Activated T-cell treated with anti-CD3 and anti-CD28 coated beads, Interleukin-2, amount 50 U/mL, for 1 hour (primary cell): ENCODE measurements around the gene AURKAIP1.

Experiments
- DNase-seq: peaks from one replicate; pipeline ENCODE4 v3.0.0-alpha.2; 2020

AURKAIP1 gene

DNA sequence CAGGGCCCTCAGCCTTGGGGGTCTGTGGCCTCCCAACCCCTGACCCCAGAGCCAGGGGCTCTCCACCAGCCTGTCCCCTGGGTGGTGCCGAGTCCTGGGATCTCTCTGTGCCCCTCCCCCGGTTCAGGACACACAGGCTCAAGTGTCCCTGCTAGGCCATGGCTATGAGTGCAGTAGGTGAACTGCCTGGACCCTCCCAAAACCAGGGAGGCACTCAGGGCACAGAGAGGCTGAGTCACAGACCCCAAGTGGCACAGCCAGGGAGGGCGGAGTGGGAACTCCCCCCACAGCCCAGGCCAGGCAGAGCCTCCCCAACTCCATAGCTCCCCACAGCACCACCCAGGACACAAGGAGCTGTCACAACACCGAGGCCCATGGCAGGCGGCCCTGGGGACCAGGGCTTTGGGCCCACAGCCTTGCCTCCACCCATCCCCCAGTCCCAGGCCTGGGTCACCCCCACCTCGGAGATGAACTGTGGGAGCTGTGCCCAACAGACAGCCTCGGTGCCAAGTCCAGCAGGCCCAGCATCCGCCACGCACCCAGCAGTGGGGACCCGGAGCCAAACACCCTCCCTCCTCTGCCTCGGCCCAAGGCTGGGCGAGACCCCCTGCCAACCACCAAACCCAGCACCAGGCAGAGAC lies 29.0 kb downstream of the AURKAIP1 start:
- DNase-seq, result no peak

DNA sequence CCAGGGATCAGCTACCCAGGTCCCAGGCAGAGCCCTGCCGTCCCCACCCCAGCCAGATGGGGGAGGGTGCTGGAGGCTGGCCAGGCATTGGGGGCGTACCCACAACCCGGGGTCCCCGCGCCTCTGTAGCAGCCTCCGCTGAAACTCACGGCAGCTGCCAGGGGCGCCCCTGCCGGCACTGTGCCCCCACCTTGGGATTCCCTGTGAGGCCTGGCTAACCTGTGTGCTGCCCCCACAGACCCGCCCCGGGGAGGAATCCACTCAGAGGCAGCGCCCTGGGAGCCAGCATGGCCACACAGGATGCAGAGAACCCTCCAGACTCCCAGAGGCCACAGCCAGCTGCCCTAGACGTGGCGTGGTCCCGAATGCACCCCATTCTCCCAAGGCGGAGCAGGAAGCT lies 29.6 kb downstream of the AURKAIP1 start:
- DNase-seq, result no peak

DNA sequence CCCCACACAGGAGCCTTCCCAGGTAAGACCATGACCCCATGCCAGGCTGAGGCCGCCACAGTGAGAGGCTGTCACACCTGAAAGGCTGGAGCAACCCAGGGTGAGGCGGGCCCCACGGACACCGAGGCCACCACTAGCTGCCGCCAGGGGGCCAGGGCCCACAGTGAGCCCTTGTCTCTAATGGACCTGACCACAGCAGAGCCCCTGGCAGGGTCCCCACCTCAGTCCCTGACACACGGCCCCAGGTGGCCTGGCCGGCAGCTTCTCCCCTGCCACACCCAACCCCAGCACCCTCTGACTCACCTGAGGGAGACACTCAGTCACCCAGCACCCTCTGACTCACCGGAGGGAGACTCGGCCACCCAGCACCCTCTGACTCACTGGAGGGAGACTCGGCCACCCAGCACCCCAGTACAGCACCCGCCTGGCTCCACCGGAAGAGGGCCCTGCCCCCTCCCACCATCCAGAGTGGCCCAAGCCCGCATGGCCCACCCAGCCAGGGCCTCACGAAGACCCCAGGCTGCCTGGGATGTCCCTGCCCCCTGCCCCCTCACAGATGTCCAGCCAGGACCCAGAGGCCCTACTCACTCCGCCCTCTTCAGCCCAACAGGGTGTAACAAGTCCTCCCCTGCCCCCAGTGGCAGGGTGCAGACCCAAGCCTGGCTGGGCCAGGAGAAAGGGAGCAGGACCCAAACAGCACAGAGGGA lies 30.2 kb downstream of the AURKAIP1 start:
- peak; percentile 39 for DNase-seq

DNA sequence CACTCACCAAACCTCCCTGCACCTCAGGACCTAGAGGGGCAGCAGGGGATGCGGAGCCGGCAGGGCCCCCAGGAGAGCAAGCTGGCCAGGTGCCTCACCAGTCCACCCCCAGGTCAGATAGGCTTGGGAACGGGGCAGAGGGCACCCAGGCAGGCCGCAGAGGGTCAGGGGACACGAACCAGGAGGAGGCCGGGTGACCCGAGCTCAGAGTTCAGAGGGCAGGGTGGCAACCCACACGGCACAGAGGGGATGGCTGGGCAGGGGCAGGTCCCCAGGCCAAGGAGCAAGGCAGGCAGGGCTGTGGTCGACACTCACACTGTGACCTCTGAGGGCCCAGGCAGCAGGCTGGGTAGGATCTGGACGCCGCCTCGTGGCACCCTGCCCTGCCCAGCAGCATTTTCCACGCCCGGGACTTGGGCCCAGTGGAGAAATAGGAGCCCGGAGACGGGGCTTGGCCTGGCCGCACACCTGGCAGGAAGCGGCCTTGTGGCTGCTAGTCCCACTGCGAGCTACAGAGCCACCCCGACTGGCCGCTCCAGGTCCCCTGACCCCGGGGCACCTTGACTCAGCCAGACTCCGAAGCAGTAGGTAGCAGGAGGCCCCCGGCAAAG lies 31.1 kb downstream of the AURKAIP1 start:
- no peak for DNase-seq

DNA sequence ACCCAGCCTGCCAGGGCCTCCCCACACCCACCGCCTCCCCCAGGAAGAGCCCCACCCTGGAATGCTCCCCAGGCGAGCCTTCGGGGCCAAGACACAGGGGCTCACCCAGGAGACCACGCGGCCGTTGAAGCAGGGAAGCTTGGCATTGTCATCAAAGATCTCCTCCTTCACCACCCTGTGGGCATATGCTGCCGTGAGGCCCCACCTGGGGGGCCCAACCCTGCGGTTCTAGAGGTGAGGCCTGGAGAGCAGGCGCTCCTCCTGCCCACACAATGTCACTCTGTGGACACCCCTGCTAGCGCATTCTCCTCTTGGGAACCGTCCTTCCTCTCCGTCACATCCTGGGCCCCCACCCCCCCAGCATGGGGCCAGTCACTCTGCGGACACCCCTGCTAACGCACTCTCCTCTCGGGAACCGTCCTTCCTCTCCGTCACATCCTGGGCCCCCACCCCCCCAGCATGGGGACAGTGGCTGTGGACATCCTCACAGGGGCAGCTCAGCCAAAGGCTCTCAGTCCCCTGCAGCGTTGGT lies 32.4 kb downstream of the AURKAIP1 start:
- DNase-seq, result no peak

DNA sequence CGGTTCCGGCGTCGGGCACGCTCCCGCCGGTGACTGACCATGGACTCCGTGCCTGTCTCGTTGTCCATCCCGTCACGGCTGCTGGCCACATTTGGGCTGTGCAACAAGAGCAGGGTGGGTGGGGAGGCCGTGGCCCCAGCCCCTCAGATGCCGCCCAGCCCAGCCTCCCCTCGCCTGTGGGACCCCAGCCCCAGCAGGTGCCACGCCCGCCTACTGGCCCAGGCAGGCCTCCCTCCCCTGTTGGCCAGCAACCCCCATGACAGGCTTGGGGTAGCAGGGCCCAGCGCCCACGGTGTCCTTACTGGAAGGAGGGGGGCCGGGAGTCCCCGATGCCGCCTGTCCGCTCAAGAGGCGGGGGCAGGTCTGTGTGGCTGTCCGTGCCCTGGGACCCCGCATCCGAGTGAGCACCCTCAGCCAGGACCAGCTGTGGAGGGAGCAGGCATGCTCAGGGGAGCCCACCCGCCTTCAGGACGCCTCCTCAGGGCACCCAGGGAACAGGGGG lies 32.9 kb downstream of the AURKAIP1 start:
- no peak for DNase-seq

DNA sequence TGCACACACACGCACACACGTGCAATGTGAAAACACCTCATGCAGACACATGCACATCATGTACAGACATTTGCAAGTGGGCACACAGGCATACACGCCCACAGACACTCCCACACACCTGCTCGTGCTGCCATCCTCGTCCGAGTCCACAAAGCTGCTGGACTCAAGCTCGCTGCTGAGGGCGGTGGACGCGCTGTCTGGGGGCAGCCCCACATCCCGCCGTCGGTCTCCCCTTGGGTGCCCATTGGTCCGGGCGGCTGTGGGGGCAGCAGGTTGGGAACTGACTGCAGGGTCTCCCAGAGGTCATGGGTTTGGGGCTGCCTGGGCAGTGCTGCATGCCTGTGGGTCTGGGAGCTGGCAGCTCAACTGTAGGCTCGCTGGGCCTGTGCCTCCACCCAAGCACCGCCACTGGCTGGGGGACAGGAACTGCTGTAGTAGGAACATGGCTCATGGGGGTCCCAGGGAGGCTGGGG lies 33.4 kb downstream of the AURKAIP1 start:
- no peak for DNase-seq

DNA sequence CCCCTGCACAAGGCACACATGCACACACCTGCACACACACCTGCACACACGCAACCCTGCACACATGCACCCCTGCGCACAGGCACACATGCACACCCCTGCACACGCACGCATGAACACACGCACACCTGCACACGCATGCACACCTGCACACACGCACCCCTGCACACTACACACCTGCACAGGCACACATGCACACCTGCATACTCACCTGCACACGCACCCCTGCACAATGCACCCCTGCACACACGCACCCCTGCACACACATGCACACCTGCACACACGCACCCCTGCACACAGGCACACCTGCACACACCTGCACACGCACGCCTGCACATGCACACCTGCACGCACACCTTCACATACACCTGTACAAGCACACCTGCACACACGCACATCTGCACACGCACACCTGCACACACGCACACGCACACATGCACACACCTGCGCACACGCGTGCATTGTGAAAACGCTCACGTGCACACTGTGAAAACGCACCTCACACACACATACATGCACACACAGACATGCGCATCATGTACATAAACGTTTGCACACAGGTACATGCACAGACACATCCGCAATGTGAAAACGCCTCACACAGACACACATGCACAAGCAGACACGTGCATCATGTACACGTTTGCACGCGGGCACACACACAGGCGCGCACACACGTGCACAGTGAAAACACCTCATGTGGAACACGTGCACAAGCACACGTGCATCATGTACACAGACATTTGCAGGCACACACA lies 34.0 kb downstream of the AURKAIP1 start:
- DNase-seq, result no peak

DNA sequence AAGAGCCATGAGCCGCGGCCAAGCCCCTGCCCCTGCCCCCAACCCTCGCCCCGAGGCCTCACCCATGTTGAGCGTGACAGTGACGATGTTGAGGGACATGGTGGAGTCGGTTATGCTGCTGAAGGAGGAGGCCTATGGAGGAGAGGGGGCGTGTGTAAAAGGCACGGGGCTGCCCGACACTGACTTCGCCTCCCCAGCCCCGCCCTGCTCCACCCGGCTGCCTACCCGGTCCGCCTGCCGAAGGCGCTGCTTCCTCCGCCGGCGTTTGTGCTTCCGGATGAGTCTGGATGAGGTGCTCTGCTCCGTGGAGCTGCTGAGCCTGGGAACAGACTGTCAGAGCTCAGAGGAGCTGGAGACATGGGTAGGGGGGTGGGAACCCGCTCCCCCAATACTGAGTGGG lies 34.8 kb downstream of the AURKAIP1 start:
- DNase-seq, result no peak

DNA sequence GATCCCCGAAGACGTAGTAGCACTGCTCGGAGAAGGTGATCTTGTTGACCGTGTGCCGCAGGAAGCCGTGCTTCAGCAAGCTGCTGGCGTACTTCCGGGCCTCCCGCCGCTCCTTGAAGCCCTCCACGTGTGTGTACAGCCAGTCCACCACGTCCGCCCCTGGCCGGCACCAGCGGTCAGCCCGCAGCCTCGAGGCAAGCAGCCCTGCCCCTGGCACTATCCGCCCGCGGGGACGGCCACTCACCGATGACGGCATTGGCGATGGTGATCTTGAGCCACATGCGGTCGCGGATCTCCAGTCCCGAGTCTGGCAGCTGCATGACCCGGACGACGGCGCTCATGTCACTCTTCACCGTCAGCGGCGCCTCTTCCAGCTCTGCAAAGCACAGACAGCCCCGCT lies 36.7 kb downstream of the AURKAIP1 start:
- DNase-seq, result no peak

DNA sequence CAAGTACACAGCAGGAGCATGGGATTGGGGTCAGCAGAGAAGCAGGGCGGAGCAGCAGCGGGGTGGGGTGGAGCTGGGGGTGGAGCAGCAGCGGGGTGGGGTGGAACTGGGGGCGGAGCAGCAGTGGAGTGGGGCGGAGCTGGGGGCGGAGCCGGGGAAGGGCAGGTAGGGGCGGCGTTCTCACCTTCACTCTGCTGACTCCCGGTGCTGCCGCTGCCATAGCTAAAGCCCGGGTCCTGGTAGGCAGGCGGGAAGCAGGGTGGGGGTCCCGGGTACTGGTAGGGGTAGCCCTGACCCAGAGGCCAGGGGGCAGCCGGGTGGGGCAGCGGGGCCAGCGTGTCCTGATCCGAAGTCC lies 37.2 kb downstream of the AURKAIP1 start:
- peak; percentile 58 for DNase-seq

DNA sequence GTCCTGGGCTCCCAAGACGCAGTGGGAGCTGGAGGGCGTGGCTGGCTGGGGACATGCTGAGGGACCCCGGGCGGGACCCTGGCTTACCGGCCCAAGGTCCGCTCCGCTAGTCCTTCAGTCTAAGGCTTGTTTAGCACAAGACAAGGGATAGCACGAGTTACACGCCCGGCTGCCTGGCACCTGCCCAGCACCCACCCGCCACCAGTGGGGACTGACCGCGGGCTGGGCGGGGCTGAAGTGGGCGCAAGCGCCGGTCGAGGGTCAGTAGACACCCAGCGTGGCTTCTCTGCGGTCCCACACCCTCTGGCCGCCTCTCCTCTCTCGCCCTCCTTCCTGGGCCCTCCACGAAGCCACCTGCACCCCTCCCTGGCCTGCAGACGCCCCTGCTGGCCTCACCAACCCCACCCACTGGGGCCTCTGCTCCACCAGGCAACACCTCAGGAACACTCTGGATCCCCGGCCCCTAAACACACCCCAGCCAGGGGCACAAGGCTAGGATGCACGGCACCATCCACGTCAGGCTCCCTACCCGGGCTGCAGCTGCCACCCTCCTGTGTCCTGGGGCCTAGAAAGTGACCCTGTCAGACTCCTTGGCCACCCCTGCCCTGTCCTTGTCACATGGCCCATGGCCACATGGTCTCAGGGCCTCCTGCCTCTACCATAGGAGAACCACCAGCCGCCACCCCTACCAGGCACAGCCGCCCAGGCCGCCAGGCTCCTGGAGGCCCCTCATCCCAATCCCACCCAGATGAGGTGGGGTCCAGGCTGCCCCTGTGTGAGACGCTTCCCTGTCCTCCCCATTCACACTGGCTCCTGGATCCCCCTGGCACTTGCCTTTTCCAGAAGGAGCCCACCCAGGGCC lies 37.8 kb downstream of the AURKAIP1 start:
- no peak for DNase-seq

DNA sequence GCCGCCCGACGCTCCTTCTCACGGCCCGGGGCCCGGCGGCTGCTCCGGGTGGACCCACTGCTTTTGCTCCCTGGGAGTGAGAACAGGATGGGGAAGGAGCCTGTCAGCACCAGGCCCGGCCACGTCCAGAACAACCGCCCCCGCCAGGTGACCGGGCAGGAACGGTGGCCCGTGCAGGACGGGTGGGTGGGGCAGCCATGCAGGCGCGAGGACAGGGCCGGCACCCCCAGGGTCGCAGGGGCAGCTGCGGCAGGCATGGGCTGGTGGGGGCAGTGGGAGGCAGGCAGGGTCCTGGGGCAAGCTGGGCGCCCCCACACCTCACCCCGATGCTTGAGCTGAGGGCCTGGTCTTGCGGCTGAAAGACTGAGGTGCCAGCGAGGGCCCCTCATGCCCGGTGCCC lies 38.6 kb downstream of the AURKAIP1 start:
- no peak for DNase-seq

DNA sequence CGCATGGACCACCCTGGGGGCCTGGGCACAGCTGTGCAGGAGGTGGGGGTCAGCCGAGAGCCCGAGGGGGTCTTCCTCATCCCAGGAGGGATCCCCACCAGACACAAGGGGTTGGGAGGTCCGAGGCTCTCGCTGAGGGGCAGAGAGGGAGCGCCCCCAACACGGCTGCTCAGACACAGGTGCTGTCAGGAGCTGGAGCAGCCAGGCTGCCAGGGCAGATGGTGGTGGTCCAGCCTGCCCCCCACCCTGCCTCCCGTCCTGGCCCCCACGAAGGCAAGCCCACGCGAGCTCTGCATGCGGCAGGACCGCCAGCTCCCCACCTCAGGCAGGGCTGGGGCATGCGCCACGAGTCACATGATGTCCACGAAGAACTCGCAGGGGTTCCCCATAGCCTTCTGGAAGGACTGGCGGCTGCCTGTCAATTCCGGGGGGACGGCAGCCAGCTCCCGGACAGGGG lies 39.2 kb downstream of the AURKAIP1 start:
- DNase-seq, result no peak

DNA sequence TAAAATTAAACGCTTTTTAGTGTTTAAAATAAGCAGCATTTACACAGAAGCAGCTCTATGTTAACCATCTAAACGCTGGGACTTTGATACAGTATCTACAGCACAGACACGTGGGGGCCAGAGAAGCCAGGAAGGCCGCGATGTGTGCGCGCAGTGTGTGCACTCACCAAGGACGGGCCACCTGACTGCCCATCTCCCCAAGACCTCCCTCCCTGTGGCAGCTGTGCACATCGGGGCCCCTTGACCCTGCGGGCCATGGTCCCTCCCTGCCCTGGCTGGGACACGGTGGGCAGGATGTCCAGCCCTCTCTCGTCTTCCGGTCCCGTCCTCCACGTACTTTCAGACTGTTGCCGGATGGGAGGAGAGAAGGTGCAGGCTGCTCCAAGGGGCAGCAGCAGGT lies 39.7 kb downstream of the AURKAIP1 start:
- DNase-seq, result no peak

DNA sequence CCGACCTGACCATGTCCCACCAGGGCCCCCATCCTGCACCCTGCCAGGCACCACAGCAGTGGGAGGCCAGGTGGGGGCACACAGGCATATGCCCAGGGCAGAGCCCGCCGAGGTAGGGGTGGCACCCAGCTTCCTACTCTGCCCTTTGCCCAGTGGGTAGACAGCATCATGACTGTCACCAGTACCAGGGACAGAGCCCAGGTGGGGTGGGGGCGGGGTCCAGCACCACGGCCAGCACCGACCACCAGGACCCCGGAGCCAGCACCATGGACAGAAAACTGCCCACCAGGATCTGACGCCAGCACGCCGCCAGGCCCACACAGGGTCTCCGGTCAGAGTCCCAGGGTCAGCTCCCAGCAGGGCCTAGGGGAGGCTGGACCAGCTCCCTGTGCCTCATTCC lies 40.2 kb downstream of the AURKAIP1 start:
- no peak for DNase-seq

DNA sequence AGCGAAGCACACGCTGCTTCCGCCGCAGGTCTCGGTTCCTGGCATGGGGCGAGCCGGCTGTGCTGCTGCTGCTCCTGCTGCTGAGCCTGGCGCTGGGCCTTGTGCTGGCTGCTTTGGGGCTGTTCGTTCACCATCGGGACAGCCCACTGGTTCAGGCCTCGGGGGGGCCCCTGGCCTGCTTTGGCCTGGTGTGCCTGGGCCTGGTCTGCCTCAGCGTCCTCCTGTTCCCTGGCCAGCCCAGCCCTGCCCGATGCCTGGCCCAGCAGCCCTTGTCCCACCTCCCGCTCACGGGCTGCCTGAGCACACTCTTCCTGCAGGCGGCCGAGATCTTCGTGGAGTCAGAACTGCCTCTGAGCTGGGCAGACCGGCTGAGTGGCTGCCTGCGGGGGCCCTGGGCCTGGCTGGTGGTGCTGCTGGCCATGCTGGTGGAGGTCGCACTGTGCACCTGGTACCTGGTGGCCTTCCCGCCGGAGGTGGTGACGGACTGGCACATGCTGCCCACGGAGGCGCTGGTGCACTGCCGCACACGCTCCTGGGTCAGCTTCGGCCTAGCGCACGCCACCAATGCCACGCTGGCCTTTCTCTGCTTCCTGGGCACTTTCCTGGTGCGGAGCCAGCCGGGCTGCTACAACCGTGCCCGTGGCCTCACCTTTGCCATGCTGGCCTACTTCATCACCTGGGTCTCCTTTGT lies 41.3 kb downstream of the AURKAIP1 start:
- DNase-seq, result no peak

DNA sequence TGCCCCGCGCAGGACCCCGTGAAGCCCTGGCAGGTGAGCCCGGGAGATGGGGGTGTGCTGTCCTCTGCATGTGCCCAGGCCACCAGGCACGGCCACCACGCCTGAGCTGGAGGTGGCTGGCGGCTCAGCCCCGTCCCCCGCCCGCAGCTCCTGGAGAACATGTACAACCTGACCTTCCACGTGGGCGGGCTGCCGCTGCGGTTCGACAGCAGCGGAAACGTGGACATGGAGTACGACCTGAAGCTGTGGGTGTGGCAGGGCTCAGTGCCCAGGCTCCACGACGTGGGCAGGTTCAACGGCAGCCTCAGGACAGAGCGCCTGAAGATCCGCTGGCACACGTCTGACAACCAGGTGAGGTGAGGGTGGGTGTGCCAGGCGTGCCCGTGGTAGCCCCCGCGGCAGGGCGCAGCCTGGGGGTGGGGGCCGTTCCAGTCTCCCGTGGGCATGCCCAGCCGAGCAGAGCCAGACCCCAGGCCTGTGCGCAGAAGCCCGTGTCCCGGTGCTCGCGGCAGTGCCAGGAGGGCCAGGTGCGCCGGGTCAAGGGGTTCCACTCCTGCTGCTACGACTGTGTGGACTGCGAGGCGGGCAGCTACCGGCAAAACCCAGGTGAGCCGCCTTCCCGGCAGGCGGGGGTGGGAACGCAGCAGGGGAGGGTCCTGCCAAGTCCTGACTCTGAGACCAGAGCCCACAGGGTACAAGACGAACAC lies 42.1 kb downstream of the AURKAIP1 start:
- DNase-seq, result no peak

DNA sequence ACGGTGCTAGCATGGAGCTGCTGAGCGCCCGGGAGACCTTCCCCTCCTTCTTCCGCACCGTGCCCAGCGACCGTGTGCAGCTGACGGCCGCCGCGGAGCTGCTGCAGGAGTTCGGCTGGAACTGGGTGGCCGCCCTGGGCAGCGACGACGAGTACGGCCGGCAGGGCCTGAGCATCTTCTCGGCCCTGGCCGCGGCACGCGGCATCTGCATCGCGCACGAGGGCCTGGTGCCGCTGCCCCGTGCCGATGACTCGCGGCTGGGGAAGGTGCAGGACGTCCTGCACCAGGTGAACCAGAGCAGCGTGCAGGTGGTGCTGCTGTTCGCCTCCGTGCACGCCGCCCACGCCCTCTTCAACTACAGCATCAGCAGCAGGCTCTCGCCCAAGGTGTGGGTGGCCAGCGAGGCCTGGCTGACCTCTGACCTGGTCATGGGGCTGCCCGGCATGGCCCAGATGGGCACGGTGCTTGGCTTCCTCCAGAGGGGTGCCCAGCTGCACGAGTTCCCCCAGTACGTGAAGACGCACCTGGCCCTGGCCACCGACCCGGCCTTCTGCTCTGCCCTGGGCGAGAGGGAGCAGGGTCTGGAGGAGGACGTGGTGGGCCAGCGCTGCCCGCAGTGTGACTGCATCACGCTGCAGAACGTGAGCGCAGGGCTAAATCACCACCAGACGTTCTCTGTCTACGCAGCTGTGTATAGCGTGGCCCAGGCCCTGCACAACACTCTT lies 42.8 kb downstream of the AURKAIP1 start:
- no peak for DNase-seq
